ENCODE results near the gene ADGRB2.

Gene ADGRB2

DNA sequence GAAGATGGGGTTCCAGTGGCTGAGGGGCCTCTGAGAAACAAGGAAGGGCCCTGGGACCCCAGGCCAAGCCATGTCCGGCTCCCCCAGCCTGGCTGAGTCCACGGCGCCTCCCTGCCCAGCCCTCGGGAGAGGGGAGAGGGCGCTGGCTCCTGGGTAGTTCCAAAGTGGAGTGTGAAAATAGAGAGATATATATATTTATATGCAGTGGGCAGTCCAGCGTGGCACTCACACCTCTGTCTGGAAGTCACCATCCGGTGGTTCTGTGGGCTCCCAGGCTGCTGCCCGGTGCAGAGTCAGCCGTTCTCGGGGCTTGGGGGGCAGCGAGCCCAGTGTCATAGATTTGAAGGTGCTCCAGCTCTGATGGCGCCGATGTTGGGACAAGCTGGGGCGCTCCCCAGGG, 36.9 kb downstream of the ADGRB2 start:
- TF ChIP-seq CTCF (IDR thresholded peaks at IDR 0.05) = no peak

DNA sequence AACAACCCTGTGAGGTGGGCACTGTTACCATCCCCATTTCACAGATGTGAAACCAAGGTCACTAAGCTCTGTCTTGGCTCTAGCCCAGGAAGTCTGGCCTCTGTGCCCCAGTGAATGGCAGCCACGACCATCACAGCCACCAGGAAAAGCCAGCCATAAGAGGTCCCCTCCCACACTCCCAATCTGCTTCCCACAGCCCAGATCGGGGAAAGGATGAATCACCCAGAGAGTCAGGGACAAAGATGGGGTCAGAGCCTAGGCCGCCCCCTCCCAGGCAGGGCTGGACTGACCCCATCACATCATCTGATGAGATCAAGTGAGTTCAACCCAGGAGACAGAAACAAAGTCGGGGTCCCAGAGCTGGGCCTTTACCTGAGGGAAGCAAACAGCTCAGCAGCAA, 37.4 kb downstream of the ADGRB2 start:
- TF ChIP-seq CTCF (IDR thresholded peaks at IDR 0.05) = no peak

DNA sequence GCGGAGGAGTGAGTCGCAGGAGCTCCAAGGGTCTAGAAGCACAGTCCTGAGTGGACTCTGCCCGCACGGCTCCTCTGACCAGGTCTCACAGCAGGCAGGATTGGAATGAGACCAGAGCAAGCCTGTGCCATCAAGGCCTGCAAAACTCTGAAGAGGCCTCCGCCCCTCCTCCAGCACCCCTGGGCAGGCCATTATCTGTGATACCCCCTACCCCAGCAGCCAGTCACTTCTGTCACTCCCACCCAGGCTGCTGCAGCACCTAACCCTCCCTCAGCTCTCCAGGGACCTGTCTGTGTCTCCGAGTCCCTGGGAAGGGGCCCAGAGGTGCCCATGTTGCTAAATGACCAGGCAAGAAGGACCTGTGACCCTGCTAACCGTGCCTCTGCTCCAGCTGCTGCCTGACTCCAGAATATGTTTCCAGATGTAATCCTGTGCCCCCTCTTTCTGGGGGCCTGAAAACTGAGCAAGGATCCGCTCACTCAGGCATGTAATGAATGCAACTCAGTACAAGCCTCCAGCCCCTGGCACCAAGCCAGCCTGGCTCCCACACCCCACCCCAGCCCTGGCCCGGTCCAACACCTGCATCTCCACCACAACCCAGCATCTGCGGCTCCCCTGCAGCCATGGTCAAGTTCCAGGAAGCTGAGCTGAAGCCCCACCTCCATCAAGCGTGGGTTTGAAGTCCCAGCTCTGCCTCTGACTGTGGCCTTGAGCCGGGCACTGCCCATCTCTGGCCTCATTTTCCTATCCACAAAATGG, 38.2 kb downstream of the ADGRB2 start:
- TF ChIP-seq CTCF (IDR thresholded peaks at IDR 0.05) = no peak

DNA sequence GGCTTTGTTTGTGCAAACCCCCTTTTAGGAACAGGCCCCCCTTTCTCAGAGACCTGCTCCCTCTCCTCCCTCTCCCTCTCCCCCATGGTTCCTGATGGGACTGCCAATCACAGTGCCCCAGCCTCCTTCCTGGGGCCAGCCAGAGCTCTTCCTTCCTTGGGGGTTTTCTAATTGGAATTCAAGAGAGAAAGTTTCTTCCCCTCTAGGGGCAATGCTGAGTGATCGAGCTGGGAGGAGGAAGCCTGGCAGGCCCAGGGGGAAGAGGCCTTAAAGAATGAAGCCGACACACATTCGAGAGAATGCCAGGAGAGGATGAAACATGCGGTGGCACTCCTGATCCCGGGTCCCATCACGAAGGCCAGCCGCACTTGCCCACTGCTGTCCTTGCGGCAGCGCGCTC, 39.0 kb downstream of the ADGRB2 start:
- no peak for TF ChIP-seq CTCF (IDR thresholded peaks at IDR 0.05)

DNA sequence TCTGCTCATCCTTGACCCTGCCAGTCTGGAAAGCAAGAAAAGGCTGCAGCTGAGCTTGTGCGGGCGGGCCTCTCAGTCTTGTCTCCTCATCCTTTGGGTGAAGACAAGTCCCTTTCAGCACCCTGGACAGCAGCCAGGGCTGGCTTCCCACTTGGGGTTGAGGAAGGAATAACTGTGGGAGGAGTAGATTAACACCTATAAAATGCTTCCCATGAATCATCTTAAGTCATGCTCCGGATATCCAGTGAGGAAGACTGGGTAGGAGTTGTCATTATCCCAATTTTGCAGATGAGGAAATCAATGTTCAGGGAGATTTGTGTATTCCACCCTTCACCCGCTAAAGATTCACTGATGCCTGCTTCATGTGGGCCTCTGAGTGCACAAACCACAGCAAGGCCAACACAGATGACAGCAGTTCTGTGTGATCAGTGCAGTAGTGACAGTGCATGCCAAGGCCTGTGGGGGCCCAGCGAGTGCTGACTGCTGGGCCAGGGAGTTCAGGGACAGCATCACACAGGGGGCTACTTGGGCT, 40.2 kb downstream of the ADGRB2 start:
- TF ChIP-seq CTCF (IDR thresholded peaks at IDR 0.05) = no peak

GRCh38 chr1:31718327-31718897, 45.7 kb downstream of the ADGRB2 start:
- TF ChIP-seq CTCF (IDR thresholded peaks at IDR 0.05) = no peak

DNA sequence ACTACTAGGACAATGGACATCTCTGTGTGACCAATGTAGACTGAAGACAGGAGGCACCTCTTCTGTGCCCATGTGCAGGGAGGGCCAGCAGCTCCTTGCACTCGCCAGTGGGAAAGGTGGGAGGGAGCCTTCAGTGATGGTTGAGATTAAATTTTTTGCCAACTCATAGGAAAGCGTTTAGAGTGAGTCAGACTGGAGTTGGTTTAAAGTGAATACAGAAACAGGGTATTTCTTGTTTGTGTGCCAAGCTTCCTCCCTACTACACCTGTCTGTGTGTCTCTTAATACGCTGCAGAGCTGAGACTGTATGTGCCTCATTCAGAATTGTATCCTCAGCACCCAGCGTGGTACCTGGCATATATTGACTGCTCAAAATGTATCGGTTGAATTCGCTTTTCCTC, 46.8 kb downstream of the ADGRB2 start:
- no peak for TF ChIP-seq CTCF (IDR thresholded peaks at IDR 0.05)
